GM12878 (cell line): ENCODE results near the gene DUSP10.

Experiments
- ESRRA ChIP-seq: IDR thresholded peaks from 2 replicates; pipeline ENCODE4 v1.6.1; 2012; ENCODE audit warnings: mild to moderate bottlenecking, low read length, improper control_type of control experiment
- MYC ChIP-seq: IDR thresholded peaks from 2 replicates; pipeline ENCODE4 v1.6.1; 2011; ENCODE audit warnings: mild to moderate bottlenecking, low read length, moderate library complexity, inconsistent platforms; ENCODE audit not compliant: insufficient read depth, insufficient replicate concordance, insufficient read length, severe bottlenecking
- PRDM15 ChIP-seq: fragments of 450-650 bp; formaldehyde crosslinking; IDR thresholded peaks from 2 replicates; pipeline ENCODE4 v1.4.0; 2020; ENCODE audit warnings: mild to moderate bottlenecking, moderate library complexity
- TF ChIP-seq, protein P1 (sequence below): fragments of 450-650 bp; IDR thresholded peaks from 2 replicates; pipeline ENCODE4 v1.6.1; 2016; ENCODE audit warnings: mild to moderate bottlenecking
- TF ChIP-seq, protein P2 (sequence below): fragments of 450-650 bp; IDR thresholded peaks from 2 replicates; pipeline ENCODE4 v1.6.1; 2016; ENCODE audit warnings: mild to moderate bottlenecking

- TF ChIP-seq, protein P1, sequence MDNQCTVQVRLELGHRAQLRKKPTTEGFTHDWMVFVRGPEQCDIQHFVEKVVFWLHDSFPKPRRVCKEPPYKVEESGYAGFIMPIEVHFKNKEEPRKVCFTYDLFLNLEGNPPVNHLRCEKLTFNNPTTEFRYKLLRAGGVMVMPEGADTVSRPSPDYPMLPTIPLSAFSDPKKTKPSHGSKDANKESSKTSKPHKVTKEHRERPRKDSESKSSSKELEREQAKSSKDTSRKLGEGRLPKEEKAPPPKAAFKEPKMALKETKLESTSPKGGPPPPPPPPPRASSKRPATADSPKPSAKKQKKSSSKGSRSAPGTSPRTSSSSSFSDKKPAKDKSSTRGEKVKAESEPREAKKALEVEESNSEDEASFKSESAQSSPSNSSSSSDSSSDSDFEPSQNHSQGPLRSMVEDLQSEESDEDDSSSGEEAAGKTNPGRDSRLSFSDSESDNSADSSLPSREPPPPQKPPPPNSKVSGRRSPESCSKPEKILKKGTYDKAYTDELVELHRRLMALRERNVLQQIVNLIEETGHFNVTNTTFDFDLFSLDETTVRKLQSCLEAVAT, result no peak
- TF ChIP-seq, protein P2, sequence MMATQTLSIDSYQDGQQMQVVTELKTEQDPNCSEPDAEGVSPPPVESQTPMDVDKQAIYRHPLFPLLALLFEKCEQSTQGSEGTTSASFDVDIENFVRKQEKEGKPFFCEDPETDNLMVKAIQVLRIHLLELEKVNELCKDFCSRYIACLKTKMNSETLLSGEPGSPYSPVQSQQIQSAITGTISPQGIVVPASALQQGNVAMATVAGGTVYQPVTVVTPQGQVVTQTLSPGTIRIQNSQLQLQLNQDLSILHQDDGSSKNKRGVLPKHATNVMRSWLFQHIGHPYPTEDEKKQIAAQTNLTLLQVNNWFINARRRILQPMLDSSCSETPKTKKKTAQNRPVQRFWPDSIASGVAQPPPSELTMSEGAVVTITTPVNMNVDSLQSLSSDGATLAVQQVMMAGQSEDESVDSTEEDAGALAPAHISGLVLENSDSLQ, result no peak
- TF ChIP-seq PRDM15 (CRISPR knock-in tag) (no peak), ESRRA (no peak), MYC (no peak)
Observed at GRCh38 chr1:221740369-221740992, 1.4 kb downstream of the DUSP10 start.
